Lower lobe of right lung (tissue), 2 donors: ENCODE results near the gene CTNNA2. TPM values are rescaled to one million over a fixed set of nuclear protein-coding genes. Genes with fewer than 3 reads are reported as not detected.

ENCODE experiments used
- ATAC-seq, 2 donors: fragments of 200-7000 bp; cut with Tn5 transposase; one replicate each; pipeline ENCODE4 v1.9.1; 2020 to 2022; ENCODE audit warnings: mild to moderate bottlenecking in 2 of 2, moderate library complexity in 2 of 2
- DNase-seq: peaks from one replicate; pipeline ENCODE4 v3.0.0-alpha.2; 2020
- H3K27ac ChIP-seq: fragments of 200-600 bp; one replicate; pipeline ENCODE4 v1.8.0; 2022
- H3K27me3 ChIP-seq: fragments of 200-600 bp; one replicate; pipeline ENCODE4 v1.8.0; 2022; ENCODE audit warnings: low read depth
- H3K36me3 ChIP-seq: fragments of 200-600 bp; one replicate; pipeline ENCODE4 v1.8.0; 2022; ENCODE audit warnings: mild to moderate bottlenecking
- H3K4me1 ChIP-seq: fragments of 200-600 bp; one replicate; pipeline ENCODE4 v1.8.0; 2022
- H3K4me3 ChIP-seq: fragments of 200-600 bp; one replicate; pipeline ENCODE4 v1.8.0; 2022; ENCODE audit warnings: mild to moderate bottlenecking
- H3K9me3 ChIP-seq: fragments of 200-600 bp; one replicate; pipeline ENCODE4 v1.8.0; 2022
- CTCF ChIP-seq: fragments of 200-600 bp; IDR thresholded peaks from one replicate; pipeline ENCODE4 v1.8.0; 2022; ENCODE audit warnings: antibody characterized with exemption, mild to moderate bottlenecking
- intact Hi-C: fragments of 100-400 bp; cut with DNase I; formaldehyde crosslinking; loops from one replicate; pipeline ENCODE4 v1.11.0; 2022
- total RNA-seq: library from RNA; stranded (reverse); fragmentation: NEBNext Ultra II Directional; extraction: Animal tissue kit (Norgen Biotek cat#: 25700); gene quantifications from one replicate; pipeline ENCODE4 v1.2.1, GENCODE V29; 2021
- donor health status: DM: no; HTN: yes; CAD: no; lungs with severe emphysema.

The CTNNA2 gene
- total RNA-seq, 1 donor from 2014 or later, result not detected

GRCh38 chr2:79899196-79899595 lies 386.3 kb downstream of the CTNNA2 start:
- no peaks in the 10 kb centered on the region for H3K4me1 ChIP-seq
- ATAC-seq (no peak), DNase-seq (no peak)
- H3K36me3 ChIP-seq, result no peaks in the 10 kb centered on the region
- no peaks in the 10 kb centered on the region for H3K27me3 ChIP-seq
- no peak overlapping the region for H3K4me3 ChIP-seq
- intact Hi-C loops, result no loop called here
- H3K9me3 ChIP-seq, result no peaks in the 10 kb centered on the region
- no peak overlapping the region for H3K27ac ChIP-seq
- no peak for TF ChIP-seq CTCF

GRCh38 chr2:79901161-79901560 lies 388.3 kb downstream of the CTNNA2 start:
- Histone ChIP-seq H3K27ac (no peak overlapping the region), H3K4me3 (no peak overlapping the region), H3K9me3 (no peaks in the 10 kb centered on the region), H3K4me1 (no peaks in the 10 kb centered on the region), H3K27me3 (no peaks in the 10 kb centered on the region), H3K36me3 (no peaks in the 10 kb centered on the region)
- ATAC-seq (no peak), DNase-seq (no peak)
- intact Hi-C loops, result no loop called here
- no peak for TF ChIP-seq CTCF

DNA sequence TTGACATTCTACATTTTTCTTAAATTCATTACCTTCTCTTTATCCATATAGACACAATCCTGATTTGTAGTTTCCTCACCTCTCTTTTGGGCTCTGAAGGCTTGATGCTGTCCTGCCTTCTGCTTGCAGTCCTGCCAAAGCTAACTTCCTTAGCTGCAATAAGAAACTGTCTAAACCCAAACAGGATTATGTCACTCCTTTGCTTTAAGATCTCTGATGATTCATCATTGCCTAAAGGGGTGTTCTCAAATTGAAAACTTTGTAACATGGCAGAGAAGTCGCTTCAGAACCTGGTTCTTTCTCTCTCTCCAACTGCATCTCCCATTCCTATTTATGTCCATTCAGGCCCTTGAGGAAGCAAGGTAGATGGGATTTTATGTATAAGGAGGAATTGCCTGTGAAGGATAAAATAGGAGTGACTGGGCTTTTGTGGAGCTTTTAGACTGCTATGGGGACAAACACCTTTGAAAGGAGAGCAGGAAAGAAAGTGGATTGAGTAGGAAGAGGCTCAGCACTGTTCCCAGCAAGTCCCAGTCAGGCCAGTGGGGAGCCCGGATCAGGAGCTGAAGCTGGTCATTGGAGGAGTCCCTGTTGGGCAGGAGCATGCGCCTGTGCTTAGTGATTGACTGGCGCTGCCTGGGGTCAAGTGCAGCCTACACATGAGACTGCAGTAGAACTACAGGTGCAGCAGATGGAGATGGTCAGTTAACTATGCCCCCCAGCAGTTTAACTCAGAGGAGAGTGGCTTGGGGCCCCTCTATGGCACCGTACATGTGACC lies 390.6 kb downstream of the CTNNA2 start:
- intact Hi-C loops, result no loop called here
- no peak for TF ChIP-seq CTCF
- no peak for ATAC-seq
- H3K9me3 ChIP-seq, result no peaks in the 10 kb centered on the region
- no peaks in the 10 kb centered on the region for H3K36me3 ChIP-seq
- no peak for DNase-seq
- no peaks in the 10 kb centered on the region for H3K27me3 ChIP-seq
- H3K27ac ChIP-seq, result no peak overlapping the region
- H3K4me1 ChIP-seq, result no peaks in the 10 kb centered on the region
- H3K4me3 ChIP-seq, result no peak overlapping the region

GRCh38 chr2:79906139-79906890 lies 393.5 kb downstream of the CTNNA2 start:
- H3K27me3 ChIP-seq, result no peaks in the 10 kb centered on the region
- no peak overlapping the region for H3K27ac ChIP-seq
- no peaks in the 10 kb centered on the region for H3K36me3 ChIP-seq
- ATAC-seq (no peak), DNase-seq (no peak)
- intact Hi-C loops, result no loop called here
- H3K4me3 ChIP-seq, result no peak overlapping the region
- no peak for TF ChIP-seq CTCF
- H3K4me1 ChIP-seq, result no peaks in the 10 kb centered on the region
- no peaks in the 10 kb centered on the region for H3K9me3 ChIP-seq

DNA sequence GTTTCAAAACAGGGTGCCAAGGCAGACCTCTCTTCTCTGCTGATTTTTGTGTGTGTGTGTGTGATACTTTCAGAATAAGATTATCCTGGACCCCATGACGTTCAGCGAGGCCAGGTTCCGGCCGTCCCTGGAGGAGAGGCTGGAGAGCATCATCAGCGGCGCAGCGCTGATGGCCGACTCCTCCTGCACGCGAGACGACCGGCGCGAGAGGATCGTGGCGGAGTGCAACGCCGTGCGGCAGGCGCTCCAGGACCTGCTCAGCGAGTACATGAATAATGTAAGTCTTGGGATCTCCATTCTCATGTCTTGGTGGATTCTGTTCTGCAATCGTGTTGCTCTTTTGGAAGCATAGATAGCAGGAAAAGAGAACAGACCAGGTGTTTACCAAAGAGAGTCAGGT lies 396.7 kb downstream of the CTNNA2 start:
- intact Hi-C loops, result no loop called here
- Histone ChIP-seq H3K27me3 (no peaks in the 10 kb centered on the region), H3K4me3 (no peak overlapping the region), H3K36me3 (no peaks in the 10 kb centered on the region), H3K9me3 (no peaks in the 10 kb centered on the region), H3K27ac (no peak overlapping the region), H3K4me1 (no peaks in the 10 kb centered on the region)
- ATAC-seq, result no peak
- no peak for TF ChIP-seq CTCF
- DNase-seq, result no peak
